Ectodermal cell (in vitro differentiated cells): ENCODE results near the gene CSHL1.
"Not testable (repeated sequence)": the region's sequence is repeated elsewhere in the genome, so short reads cannot be mapped to it uniquely, and the experiment has no call there.

Experiments used
- H3K27ac ChIP-seq: 2 replicates; pipeline ENCODE4 v1.7.0; 2013; ENCODE audit warnings: mild to moderate bottlenecking, low read depth, low read length; ENCODE audit not compliant: insufficient read depth, poor library complexity, severe bottlenecking
- H3K27me3 ChIP-seq: 2 replicates; pipeline ENCODE4 v1.7.0; 2013; ENCODE audit warnings: mild to moderate bottlenecking, low read length; ENCODE audit not compliant: insufficient read depth, control insufficient read depth, poor library complexity, severe bottlenecking
- H3K36me3 ChIP-seq: one replicate; pipeline ENCODE4 v1.7.0; 2013; ENCODE audit warnings: low read length; ENCODE audit not compliant: control insufficient read depth, insufficient read depth
- H3K4me1 ChIP-seq: one replicate; pipeline ENCODE4 v1.7.0; 2013; ENCODE audit warnings: low read length; ENCODE audit not compliant: control insufficient read depth, insufficient read depth
- H3K4me3 ChIP-seq: 2 replicates; pipeline ENCODE4 v1.7.0; 2013; ENCODE audit warnings: low read depth, low read length, control low read depth; ENCODE audit not compliant: insufficient read depth
- H3K9me3 ChIP-seq: 2 replicates; pipeline ENCODE4 v1.7.0; 2013; ENCODE audit warnings: mild to moderate bottlenecking, low read length, moderate library complexity; ENCODE audit not compliant: control insufficient read depth
- WGBS, 2 experiments: methylation state at CpG; one replicate each; pipeline ENCODE4 v1.1.7; 2013; ENCODE audit warnings: missing lambda C conversion rate in 2 of 2; 5-methylcytosine and 5-hydroxymethylcytosine counted together

The CSHL1 gene

GRCh38 chr17:63918789-63919305 is 7.8 kb upstream of the CSHL1 start, which contains the start of gene GH1:
GH1 (minus strand) TSS chr17:63918839; CDS start chr17:63918776, 63 bp downstream.
- H3K27ac ChIP-seq, H3K9me3 ChIP-seq, H3K4me1 ChIP-seq, H3K27me3 ChIP-seq, H3K36me3 ChIP-seq, H3K4me3 ChIP-seq: not testable (repeated sequence)
- 60 to 62% methylated on average over 9 to 10 of the region's 10 CpGs for WGBS, 2 experiments

- no peak overlapping the region for H3K4me3 ChIP-seq
- 34 to 37% methylated on average over 10 of the region's 10 CpGs for WGBS, 2 experiments
Measured at GRCh38 chr17:63918305-63918704, 7.2 kb upstream of the CSHL1 start.

GRCh38 chr17:63917646-63918045 is 6.6 kb upstream of the CSHL1 start:
- H3K9me3 ChIP-seq: no peaks in the 10 kb centered on the region
- no peak overlapping the region for H3K4me3 ChIP-seq
- H3K36me3 ChIP-seq: no peaks in the 10 kb centered on the region
- H3K27ac ChIP-seq: no peak overlapping the region
- no peaks in the 10 kb centered on the region for H3K27me3 ChIP-seq
- no peaks in the 10 kb centered on the region for H3K4me1 ChIP-seq
- WGBS, 2 experiments: 79 to 84% methylated on average over 13 of the region's 13 CpGs

More at GRCh38 chr17:63918305-63918704, 7.2 kb upstream of the CSHL1 start:
- no peaks in the 10 kb centered on the region for H3K9me3 ChIP-seq
- no peaks in the 10 kb centered on the region for H3K27me3 ChIP-seq
- no peaks in the 10 kb centered on the region for H3K4me1 ChIP-seq
- H3K36me3 ChIP-seq: no peaks in the 10 kb centered on the region
- H3K27ac ChIP-seq: no peak overlapping the region

GRCh38 chr17:63917206-63917605 is 6.1 kb upstream of the CSHL1 start:
- H3K27me3 ChIP-seq, H3K4me1 ChIP-seq, H3K36me3 ChIP-seq, H3K27ac ChIP-seq, H3K4me3 ChIP-seq, H3K9me3 ChIP-seq: not testable (repeated sequence)
- 93 to 97% methylated on average over 10 of the region's 11 CpGs for WGBS, 2 experiments

GRCh38 chr17:63916566-63917185 is 5.6 kb upstream of the CSHL1 start:
- Histone ChIP-seq H3K9me3 (no peaks in the 10 kb centered on the region), H3K4me1 (no peaks in the 10 kb centered on the region), H3K27me3 (no peaks in the 10 kb centered on the region), H3K4me3 (no peak overlapping the region), H3K27ac (no peak overlapping the region), H3K36me3 (no peaks in the 10 kb centered on the region)
- 90 to 94% methylated on average over 12 of the region's 12 CpGs for WGBS, 2 experiments

GRCh38 chr17:63915753-63916152 is 4.7 kb upstream of the CSHL1 start:
- not testable (repeated sequence) for H3K36me3 ChIP-seq, H3K4me1 ChIP-seq, H3K27ac ChIP-seq, H3K27me3 ChIP-seq, H3K4me3 ChIP-seq, H3K9me3 ChIP-seq
- WGBS, 2 experiments: 92 to 93% methylated on average over 10 of the region's 10 CpGs

- no peaks in the 10 kb centered on the region for H3K4me1 ChIP-seq
- H3K4me3 ChIP-seq: no peak overlapping the region
- H3K27ac ChIP-seq: no peak overlapping the region
- H3K36me3 ChIP-seq: no peaks in the 10 kb centered on the region
- H3K27me3 ChIP-seq: no peaks in the 10 kb centered on the region
- no peaks in the 10 kb centered on the region for H3K9me3 ChIP-seq
- WGBS, 2 experiments: 86 to 94% methylated on average over 7 of the region's 7 CpGs
Measured at GRCh38 chr17:63914471-63914870, 3.4 kb upstream of the CSHL1 start.

- H3K4me1 ChIP-seq: no peaks in the 10 kb centered on the region
- H3K27me3 ChIP-seq: no peaks in the 10 kb centered on the region
- no peak overlapping the region for H3K27ac ChIP-seq
- H3K4me3 ChIP-seq: no peak overlapping the region
- 46% methylated on average over 8 of the region's 8 CpGs for WGBS, 2 experiments
- H3K36me3 ChIP-seq: no peaks in the 10 kb centered on the region
- no peaks in the 10 kb centered on the region for H3K9me3 ChIP-seq
Measured at GRCh38 chr17:63911657-63912100, 621 bp upstream of the CSHL1 start.

GRCh38 chr17:63910096-63910495 is 962 bp downstream of the CSHL1 start:
- Histone ChIP-seq H3K4me3 (no peak overlapping the region), H3K27ac (no peak overlapping the region), H3K27me3 (no peaks in the 10 kb centered on the region), H3K36me3 (no peaks in the 10 kb centered on the region), H3K9me3 (no peaks in the 10 kb centered on the region), H3K4me1 (no peaks in the 10 kb centered on the region)
- WGBS, 2 experiments: 85 to 86% methylated on average over 14 of the region's 14 CpGs

GRCh38 chr17:63909586-63909985 is 1.5 kb downstream of the CSHL1 start:
- not testable (repeated sequence) for H3K27me3 ChIP-seq, H3K4me3 ChIP-seq, H3K9me3 ChIP-seq, H3K36me3 ChIP-seq, H3K27ac ChIP-seq, H3K4me1 ChIP-seq
- WGBS, 2 experiments: 94 to 95% methylated on average over 9 to 10 of the region's 10 CpGs
